IMR-90 (cell line): ENCODE data around the gene IGLL1. TPM values are rescaled to one million over a fixed set of nuclear protein-coding genes. Genes with fewer than 3 reads are reported as not detected.

ENCODE experiments used
- ATAC-seq: fragments of 200-7000 bp; cut with Tn5 transposase; 2 replicates; pipeline ENCODE4 v1.9.1; 2020; ENCODE audit warnings: low read depth, mild to moderate bottlenecking, moderate library complexity
- BruUV-seq: library from RNA; stranded (reverse); fragments of 400-500 nt; replicated peaks from 2 replicates; lab custom pipeline; 2021; lab: Mats Ljungman, UMichigan
- CTCF ChIA-PET: fragments of 300-600 bp; formaldehyde crosslinking; extraction: SDS; loops from one replicate; lab custom pipeline; 2021; ENCODE audit warnings: antibody characterized with exemption; lab: Yijun Ruan, JAX
- POLR2A ChIA-PET: fragments of 300-600 bp; sonication (Branson Sonifier 250); formaldehyde crosslinking; loops from one replicate; lab custom pipeline; 2022; ENCODE audit warnings: antibody characterized with exemption; ENCODE audit not compliant: unreplicated experiment; lab: Charles Lee
- DNase-seq: peaks from one replicate; pipeline ENCODE4 v3.0.0; 2013
- H2AFZ ChIP-seq: replicated peaks from 2 replicates; pipeline ENCODE3; 2013; ENCODE audit warnings: low read length, mild to moderate bottlenecking; ENCODE audit not compliant: poor library complexity
- H2AK5ac ChIP-seq: 2 replicates; pipeline ENCODE4 v1.6.1; 2013; ENCODE audit warnings: low read depth, low read length, inconsistent platforms
- H2AK9ac ChIP-seq: replicated peaks from 2 replicates; pipeline ENCODE3; 2013; ENCODE audit warnings: mild to moderate bottlenecking, low read depth, low read length, moderate library complexity; ENCODE audit not compliant: poor library complexity
- H2BK120ac ChIP-seq: 2 replicates; pipeline ENCODE4 v1.6.1; 2013; ENCODE audit warnings: low read depth, low read length, inconsistent platforms
- H2BK15ac ChIP-seq: 3 replicates; pipeline ENCODE4 v1.6.1; 2013; ENCODE audit warnings: low read depth, low read length, inconsistent platforms
- H2BK20ac ChIP-seq: 2 replicates; pipeline ENCODE4 v1.6.1; 2013; ENCODE audit warnings: low read depth, mild to moderate bottlenecking, inconsistent platforms, low read length, moderate library complexity
- H2BK5ac ChIP-seq: 2 replicates; pipeline ENCODE4 v1.6.1; 2013; ENCODE audit warnings: mild to moderate bottlenecking, low read depth, low read length, inconsistent platforms; ENCODE audit not compliant: poor library complexity, severe bottlenecking
- H3K14ac ChIP-seq: replicated peaks from 2 replicates; pipeline ENCODE4 v1.6.1; 2013; ENCODE audit warnings: low read depth, low read length, inconsistent platforms
- H3K18ac ChIP-seq: 2 replicates; pipeline ENCODE4 v1.6.1; 2013; ENCODE audit warnings: low read depth, low read length, control low read depth
- H3K23ac ChIP-seq: 2 replicates; pipeline ENCODE4 v1.6.1; 2013; ENCODE audit warnings: low read depth, low read length, inconsistent platforms
- H3K27ac ChIP-seq: 2 replicates; pipeline ENCODE4 v1.5.1; 2013; ENCODE audit warnings: mild to moderate bottlenecking, control low read depth, low read length; ENCODE audit not compliant: insufficient read depth
- H3K27me3 ChIP-seq: 2 replicates; pipeline ENCODE4 v1.6.1; 2013; ENCODE audit warnings: low read length; ENCODE audit not compliant: control insufficient read depth, insufficient read depth
- H3K36me3 ChIP-seq: 2 replicates; pipeline ENCODE4 v1.6.1; 2013; ENCODE audit warnings: low read length, mixed read lengths; ENCODE audit not compliant: control insufficient read depth, insufficient read depth
- H3K4ac ChIP-seq: 2 replicates; pipeline ENCODE4 v1.6.1; 2013; ENCODE audit warnings: low read depth, low read length, inconsistent platforms
- H3K4me1 ChIP-seq: 2 replicates; pipeline ENCODE4 v1.6.1; 2013; ENCODE audit warnings: low read length, mixed read lengths; ENCODE audit not compliant: control insufficient read depth, insufficient read depth
- H3K4me2 ChIP-seq: 2 replicates; pipeline ENCODE4 v1.6.1; 2013; ENCODE audit warnings: low read depth, mild to moderate bottlenecking, control low read depth, low read length, moderate library complexity
- H3K4me3 ChIP-seq: 2 replicates; pipeline ENCODE4 v1.5.1; 2013; ENCODE audit warnings: low read depth, mild to moderate bottlenecking, control low read depth, low read length, moderate library complexity; ENCODE audit not compliant: insufficient read depth
- H3K56ac ChIP-seq: 2 replicates; pipeline ENCODE4 v1.6.1; 2013; ENCODE audit warnings: low read length, inconsistent platforms; ENCODE audit not compliant: insufficient read depth; ENCODE audit errors: extremely low read depth
- H3K79me1 ChIP-seq, 2 experiments: 2 replicates each; pipeline ENCODE4 v1.6.1; 2013; ENCODE audit warnings: low read length in 2 of 2, inconsistent platforms in 1 of 2, low read depth in 1 of 2
- H3K9ac ChIP-seq: 2 replicates; pipeline ENCODE4 v1.6.1; 2013; ENCODE audit warnings: low read depth, low read length, control low read depth
- H3K9me1 ChIP-seq: 2 replicates; pipeline ENCODE4 v1.6.1; 2013; ENCODE audit warnings: low read length, inconsistent platforms; ENCODE audit not compliant: insufficient read depth
- H3K9me3 ChIP-seq: 2 replicates; pipeline ENCODE4 v1.6.1; 2013; ENCODE audit warnings: low read length; ENCODE audit not compliant: control insufficient read depth, insufficient read depth
- H4K20me1 ChIP-seq: 2 replicates; pipeline ENCODE4 v1.6.1; 2013; ENCODE audit warnings: low read length, inconsistent platforms; ENCODE audit not compliant: insufficient read depth
- H4K5ac ChIP-seq: 2 replicates; pipeline ENCODE4 v1.6.1; 2013; ENCODE audit warnings: mild to moderate bottlenecking, low read depth, low read length, control low read depth
- H4K8ac ChIP-seq, 2 experiments: 2 replicates each; pipeline ENCODE4 v1.6.1; 2013; ENCODE audit warnings: low read depth in 2 of 2, low read length in 2 of 2, control low read depth in 1 of 2, inconsistent platforms in 1 of 2
- H4K91ac ChIP-seq: 2 replicates; pipeline ENCODE4 v1.6.1; 2013; ENCODE audit warnings: low read depth, low read length, inconsistent platforms; ENCODE audit not compliant: insufficient read depth
- CEBPB ChIP-seq: IDR thresholded peaks from 2 replicates; pipeline ENCODE4 v1.6.1; 2012; ENCODE audit warnings: low read depth, low read length, improper control_type of control experiment
- CHD1 ChIP-seq: IDR thresholded peaks from 2 replicates; pipeline ENCODE4 v1.6.1; 2012; ENCODE audit warnings: low read depth, low read length, improper control_type of control experiment
- FOS ChIP-seq: fragments of 150-350 bp; IDR thresholded peaks from 2 replicates; pipeline ENCODE4 v1.6.1; 2016; ENCODE audit warnings: low read depth, low read length
- MXI1 ChIP-seq: IDR thresholded peaks from 2 replicates; pipeline ENCODE4 v1.6.1; 2012; ENCODE audit warnings: low read depth, mild to moderate bottlenecking, low read length, moderate library complexity, borderline replicate concordance
- NFE2L2 ChIP-seq: fragments of 150-350 bp; IDR thresholded peaks from 2 replicates; pipeline ENCODE4 v1.6.1; 2016; ENCODE audit warnings: low read depth, mild to moderate bottlenecking, low read length
- POLR2A ChIP-seq: IDR thresholded peaks from 2 replicates; pipeline ENCODE4 v1.6.1; 2012; ENCODE audit warnings: mild to moderate bottlenecking, low read depth, low read length
- RAD21 ChIP-seq: IDR thresholded peaks from 2 replicates; pipeline ENCODE4 v1.6.1; 2012; ENCODE audit warnings: low read length, improper control_type of control experiment
- RCOR1 ChIP-seq: IDR thresholded peaks from 2 replicates; pipeline ENCODE4 v1.6.1; 2012; ENCODE audit warnings: mild to moderate bottlenecking, low read length, improper control_type of control experiment; ENCODE audit not compliant: insufficient replicate concordance
- RFX5 ChIP-seq: IDR thresholded peaks from 2 replicates; pipeline ENCODE4 v1.8.0; 2012; ENCODE audit warnings: low read depth, mild to moderate bottlenecking, low read length, moderate library complexity
- WGBS, 2 experiments: methylation state at CpG; one replicate each; pipeline versions ENCODE4 v1.1.5 to v1.1.7; 2013; ENCODE audit warnings: missing lambda C conversion rate in 2 of 2; ENCODE audit not compliant: insufficient read length in 1 of 2; ENCODE audit errors: extremely low coverage in 2 of 2; 5-methylcytosine and 5-hydroxymethylcytosine counted together
- dilution Hi-C: fragments of 300-500 bp; cut with HindIII; formaldehyde crosslinking; loops from one replicate; pipeline ENCODE4 v1.14.3; 2018; ENCODE audit warnings: low sequenced_read_pairs; ENCODE audit not compliant: unreplicated experiment
- in situ Hi-C: fragments of 300-500 bp; cut with MboI; formaldehyde crosslinking; loops from 3 replicates; pipeline ENCODE4 v1.14.3; 2019; ENCODE audit warnings: low sequenced_read_pairs, inconsistent platforms, mixed read lengths
- intact Hi-C: fragments of 100-400 bp; cut with micrococcal nuclease; formaldehyde crosslinking; loops from 2 replicates; pipeline ENCODE4 v1.10.0; 2022
- polyA plus RNA-seq, 3 experiments: library from polyadenylated mRNA; depleted of rRNA; stranded (reverse); fragments of >200 nt; gene quantifications; 2 replicates each; pipeline ENCODE4 v1.2.3, GENCODE V29; 2012; ENCODE audit warnings: low replicate concordance in 1 of 3
- total RNA-seq: library from RNA; depleted of rRNA; stranded (reverse); fragments of >200 nt; gene quantifications from 2 replicates; pipeline ENCODE4 v1.2.3, GENCODE V29; 2012
- TF ChIP-seq, protein P1 (sequence below): fragments of 150-350 bp; IDR thresholded peaks from 2 replicates; pipeline ENCODE4 v1.6.1; 2017; ENCODE audit warnings: mild to moderate bottlenecking, antibody characterized with exemption, low read length, low read depth
- TF ChIP-seq, protein P2 (sequence below): fragments of 150-350 bp; IDR thresholded peaks from 2 replicates; pipeline ENCODE4 v1.6.1; 2016; ENCODE audit warnings: low read depth, mild to moderate bottlenecking, low read length, moderate library complexity, borderline replicate concordance

IGLL1 gene
- total and polyA plus RNA-seq, 2 of the 4 experiments (the other 2 are of a cell fraction) = not detected

DNA sequence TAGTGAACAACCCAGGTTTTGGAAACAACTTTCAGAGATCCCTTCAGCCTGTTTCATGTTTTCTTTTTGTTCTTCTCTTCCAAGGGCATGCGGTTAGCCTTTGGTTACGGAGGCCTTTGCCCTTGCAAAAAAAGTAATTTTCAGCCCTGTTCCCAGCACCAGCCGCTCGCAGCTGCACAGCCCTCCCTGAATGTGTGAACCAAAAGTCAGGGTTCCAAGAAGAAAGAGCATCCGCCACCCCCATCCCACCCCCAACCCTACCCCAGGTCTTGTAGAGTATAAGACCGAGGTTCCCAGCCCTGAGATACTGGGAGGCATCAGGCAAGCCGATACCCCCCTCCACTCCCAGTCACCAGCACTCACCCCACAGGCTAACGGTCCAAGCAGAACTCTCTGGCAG is 56.4 kb downstream of the IGLL1 start:
- BruUV-seq = no TSS peak
- Histone ChIP-seq H3K4me2 (no peak overlapping the region), H3K18ac (no peak overlapping the region), H2AK5ac (no peak overlapping the region), H4K8ac (no peak overlapping the region), H2BK20ac (no peak overlapping the region), H2AFZ (no peak overlapping the region), H3K9ac (no peak overlapping the region), H3K27me3 (no peaks in the 10 kb centered on the region; the same call in 1 of the 2 replicates), H3K27ac (no peak overlapping the region), H3K23ac (no peak overlapping the region), H3K4me3 (no peak overlapping the region), H3K4ac (no peak overlapping the region), H3K9me1 (no peaks in the 10 kb centered on the region), H3K56ac (no peak overlapping the region), H3K36me3 (no peaks in the 10 kb centered on the region), H2BK5ac (no peak overlapping the region), H3K9me3 (no peaks in the 10 kb centered on the region), H3K14ac (no peak overlapping the region), H2BK15ac (no peak overlapping the region), H3K79me1 (no peaks in the 10 kb centered on the region), H3K4me1 (peaks cover 9% of the 10 kb centered on the region), H4K20me1 (no peaks in the 10 kb centered on the region), H2BK120ac (no peak overlapping the region), H4K91ac (no peak overlapping the region), H4K5ac (no peak overlapping the region), H2AK9ac (no peak overlapping the region)
- TF ChIP-seq NFE2L2 = no peak
- no peak for TF ChIP-seq RAD21
- no peak for TF ChIP-seq FOS
- no peak for TF ChIP-seq RCOR1
- no peak for TF ChIP-seq CHD1
- no peak for TF ChIP-seq MXI1
- TF ChIP-seq, protein P1, sequence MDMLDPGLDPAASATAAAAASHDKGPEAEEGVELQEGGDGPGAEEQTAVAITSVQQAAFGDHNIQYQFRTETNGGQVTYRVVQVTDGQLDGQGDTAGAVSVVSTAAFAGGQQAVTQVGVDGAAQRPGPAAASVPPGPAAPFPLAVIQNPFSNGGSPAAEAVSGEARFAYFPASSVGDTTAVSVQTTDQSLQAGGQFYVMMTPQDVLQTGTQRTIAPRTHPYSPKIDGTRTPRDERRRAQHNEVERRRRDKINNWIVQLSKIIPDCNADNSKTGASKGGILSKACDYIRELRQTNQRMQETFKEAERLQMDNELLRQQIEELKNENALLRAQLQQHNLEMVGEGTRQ = no peak
- no peak for TF ChIP-seq CEBPB
- TF ChIP-seq POLR2A = no peak
- TF ChIP-seq, protein P2, sequence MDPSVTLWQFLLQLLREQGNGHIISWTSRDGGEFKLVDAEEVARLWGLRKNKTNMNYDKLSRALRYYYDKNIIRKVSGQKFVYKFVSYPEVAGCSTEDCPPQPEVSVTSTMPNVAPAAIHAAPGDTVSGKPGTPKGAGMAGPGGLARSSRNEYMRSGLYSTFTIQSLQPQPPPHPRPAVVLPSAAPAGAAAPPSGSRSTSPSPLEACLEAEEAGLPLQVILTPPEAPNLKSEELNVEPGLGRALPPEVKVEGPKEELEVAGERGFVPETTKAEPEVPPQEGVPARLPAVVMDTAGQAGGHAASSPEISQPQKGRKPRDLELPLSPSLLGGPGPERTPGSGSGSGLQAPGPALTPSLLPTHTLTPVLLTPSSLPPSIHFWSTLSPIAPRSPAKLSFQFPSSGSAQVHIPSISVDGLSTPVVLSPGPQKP = no peak
- TF ChIP-seq RFX5 = no peak
- ATAC-seq (no peak), DNase-seq (no peak)
- no CpG with 5 or more reads among the region's 8 CpGs for WGBS, 2 experiments
- CTCF ChIA-PET = no interaction called here
- in situ Hi-C loops (loop anchor here (10.0 kb wide), 1 partner anchor 321 kb away; no protein-coding TSS in a partner anchor), dilution Hi-C loops (no loop called here), intact Hi-C loops (loop anchor here (5.0 kb wide), 1 partner anchor 121 kb away; no protein-coding TSS in a partner anchor)
- POLR2A ChIA-PET = no interaction called here
